ENCODE data around the gene VWA3B.

GRCh38 chr2:98212092-98213000, 125.4 kb downstream of the VWA3B start:
- TF ChIP-seq CTCF (IDR thresholded peaks at IDR 0.05) (no peak), POLR2A (IDR thresholded peaks at IDR 0.05) (no peak)
